Keratinocyte (primary cell): ENCODE measurements around the gene SOX15. TPM values are rescaled to one million over a fixed set of nuclear protein-coding genes. Genes with fewer than 3 reads are reported as not detected.
A peak's percentile ranks its signal among the peaks of the same experiment; 100 is the strongest.

ENCODE experiments used
- DNase-seq: peaks from one replicate; pipeline ENCODE4 v3.0.0-alpha.2; 2011; ENCODE audit warnings: low read depth, missing footprints, low spot score
- FAIRE-seq: peaks from 2 replicates; lab custom pipeline; 2011; peaks lifted over from hg19 to GRCh38; lab: Jason Lieb, UNC
- H2AFZ ChIP-seq: 2 replicates; pipeline ENCODE4 v1.6.0; 2012; ENCODE audit warnings: low read length, control low read depth, inconsistent platforms; ENCODE audit not compliant: control insufficient read depth
- H3K27ac ChIP-seq: 2 replicates; pipeline ENCODE4 v1.5.1; 2011; ENCODE audit warnings: low read length; ENCODE audit not compliant: control insufficient read depth, insufficient read depth
- H3K27me3 ChIP-seq: 3 replicates; pipeline ENCODE4 v1.6.0; 2011; ENCODE audit warnings: low read length; ENCODE audit not compliant: control insufficient read depth, insufficient read depth; ENCODE audit errors: extremely low read depth
- H3K36me3 ChIP-seq, 2 experiments: 2 replicates in 1 of 2; 3 replicates in 1 of 2; pipeline ENCODE4 v1.5.1; 2011; ENCODE audit warnings: low read length in 2 of 2, mild to moderate bottlenecking in 1 of 2; ENCODE audit not compliant: control insufficient read depth in 2 of 2, insufficient read depth in 2 of 2; ENCODE audit errors: extremely low read depth in 1 of 2
- H3K4me1 ChIP-seq: 3 replicates; pipeline ENCODE4 v1.5.1; 2011; ENCODE audit warnings: low read length; ENCODE audit not compliant: control insufficient read depth, insufficient read depth; ENCODE audit errors: extremely low read depth
- H3K4me2 ChIP-seq: 3 replicates; pipeline ENCODE4 v1.6.0; 2011; ENCODE audit warnings: low read depth, low read length; ENCODE audit not compliant: control insufficient read depth, insufficient read depth; ENCODE audit errors: extremely low read depth
- H3K4me3 ChIP-seq, 3 experiments: fragments of 200-600 bp in 1 of 3; sonication (generic) in 1 of 3; 2 replicates in 2 of 3; 3 replicates in 1 of 3; pipeline ENCODE4 v1.5.1; 2011 to 2016; ENCODE audit warnings: low read length in 3 of 3, mild to moderate bottlenecking in 3 of 3, control low read depth in 2 of 3, inconsistent platforms in 1 of 3, low read depth in 1 of 3, mixed read lengths in 1 of 3, mixed run types in 1 of 3, moderate library complexity in 1 of 3; ENCODE audit not compliant: control insufficient read depth in 2 of 3, insufficient read depth in 2 of 3; ENCODE audit errors: extremely low read depth in 1 of 3
- H3K79me2 ChIP-seq: 2 replicates; pipeline ENCODE4 v1.6.0; 2012; ENCODE audit warnings: low read length; ENCODE audit not compliant: control insufficient read depth, insufficient read depth
- H3K9ac ChIP-seq: 3 replicates; pipeline ENCODE4 v1.6.0; 2011; ENCODE audit warnings: low read length; ENCODE audit not compliant: control insufficient read depth, insufficient read depth; ENCODE audit errors: extremely low read depth
- H3K9me1 ChIP-seq: 3 replicates; pipeline ENCODE4 v1.6.0; 2011; ENCODE audit warnings: low read length; ENCODE audit not compliant: control insufficient read depth, insufficient read depth; ENCODE audit errors: extremely low read depth
- H3K9me3 ChIP-seq: 2 replicates; pipeline ENCODE4 v1.5.1; 2012; ENCODE audit warnings: low read depth, low read length; ENCODE audit not compliant: control insufficient read depth
- H4K20me1 ChIP-seq: 3 replicates; pipeline ENCODE4 v1.6.0; 2011; ENCODE audit warnings: low read length; ENCODE audit not compliant: control insufficient read depth, insufficient read depth; ENCODE audit errors: extremely low read depth
- CTCF ChIP-seq, 3 experiments: IDR thresholded peaks in 1 of 3; conservative IDR thresholded peaks in 1 of 3; optimal IDR thresholded peaks in 1 of 3; 2 replicates in 2 of 3; 3 replicates in 1 of 3; pipeline versions ENCODE3 to v1.5.1; 2011; ENCODE audit warnings: low read length in 3 of 3, mild to moderate bottlenecking in 3 of 3, moderate library complexity in 2 of 3, control low read depth in 1 of 3, inconsistent platforms in 1 of 3; ENCODE audit not compliant: insufficient read depth in 2 of 3; ENCODE audit errors: extremely low read depth in 1 of 3
- EZH2 ChIP-seq: IDR thresholded peaks from one replicate; pipeline ENCODE4 v1.6.1; 2012; ENCODE audit warnings: inconsistent platforms, mild to moderate bottlenecking, low read length, moderate library complexity
- dilution Hi-C: fragments of 300-500 bp; cut with MboI; formaldehyde crosslinking; loops from one replicate; pipeline ENCODE4 v1.7.0; 2020; ENCODE audit warnings: low sequenced_read_pairs; ENCODE audit not compliant: extremely low pct_ligation_motif_present
- polyA plus RNA-seq, 5 experiments: library from polyadenylated mRNA; depleted of rRNA in 3 of 5; stranded (reverse) in 3 of 5; stranded (forward) in 1 of 5; unstranded in 1 of 5; fragments of >200 nt; gene quantifications; 1 replicate in 1 of 5; 2 replicates in 3 of 5; 3 replicates in 1 of 5; pipeline versions ENCODE4 v1.2.1 to v1.2.3, GENCODE V29; 2011 to 2012; ENCODE audit warnings: missing spikeins in 2 of 5, low read depth in 1 of 5, low replicate concordance in 1 of 5

The SOX15 gene
- polyA plus RNA-seq, 1 donor (not counting 4 experiments of a cell fraction or from before 2014, with no cell fraction given), result 86.2 TPM

GRCh38 chr17:7548585-7549400, 41.1 kb downstream of the SOX15 start, which contains the start of gene TNFSF12:
TSS of gene TNFSF12 (plus strand) at chr17:7549058. CDS start at chr17:7549154, 96 bp downstream.
- FAIRE-seq (peak; percentile 69), DNase-seq (no peak)
- Histone ChIP-seq H3K9me3 (no peaks in the 10 kb centered on the region), H3K4me2 (peak within 1 kb of the TSS; percentile 74), H3K9me1 (no peaks in the 10 kb centered on the region), H3K79me2 (no peaks in the 10 kb centered on the region), H4K20me1 (no peaks in the 10 kb centered on the region), H2AFZ (peak within 1 kb of the TSS; percentile 58), H3K9ac (peak within 1 kb of the TSS; percentile 62), H3K27ac (no peak within 1 kb of the TSS), H3K27me3 (no peaks in the 10 kb centered on the region), H3K4me3 (peak within 1 kb of the TSS; percentile 31 to 41 (median 34)), H3K36me3 (no peaks in the 10 kb centered on the region), H3K4me1 (peaks cover 8% of the 10 kb centered on the region)
- dilution Hi-C loops, result no loop called here
- TF ChIP-seq EZH2 (no peak), CTCF (optimal IDR thresholded peaks at IDR 0.05 in 1 of 3, IDR thresholded peaks at IDR 0.05 in 1 of 3, conservative IDR thresholded peaks at IDR 0.05 in 1 of 3; ENCODE audit: extremely low read depth in 1 of 3, insufficient read depth in 2 of 3, low read length in 3 of 3) (no peak)

- Histone ChIP-seq H3K27ac (no peak overlapping the region), H3K9ac (no peak overlapping the region), H2AFZ (no peak overlapping the region), H4K20me1 (no peaks in the 10 kb centered on the region), H3K9me1 (no peaks in the 10 kb centered on the region), H3K4me3 (no peak overlapping the region), H3K4me2 (no peak overlapping the region), H3K4me1 (peaks cover 8% of the 10 kb centered on the region), H3K9me3 (no peaks in the 10 kb centered on the region), H3K27me3 (no peaks in the 10 kb centered on the region), H3K79me2 (no peaks in the 10 kb centered on the region), H3K36me3 (no peaks in the 10 kb centered on the region)
- FAIRE-seq (no peak), DNase-seq (no peak)
- TF ChIP-seq EZH2 (no peak), CTCF (optimal IDR thresholded peaks at IDR 0.05 in 1 of 3, IDR thresholded peaks at IDR 0.05 in 1 of 3, conservative IDR thresholded peaks at IDR 0.05 in 1 of 3; ENCODE audit: extremely low read depth in 1 of 3, insufficient read depth in 2 of 3, low read length in 3 of 3) (no peak)
- dilution Hi-C loops, result no loop called here
Observed at GRCh38 chr17:7544911-7545310, 45.0 kb downstream of the SOX15 start.
